GM12875 (cell line): ENCODE data around the gene ENTPD2.

ENCODE experiments used
- H3K4me3 ChIP-seq: one replicate; pipeline ENCODE4 v1.5.1; 2011; ENCODE audit warnings: low read depth, low read length, control low read depth
- CTCF ChIP-seq: IDR thresholded peaks from 2 replicates; pipeline ENCODE4 v1.5.1; 2011; ENCODE audit warnings: low read depth, mild to moderate bottlenecking, control low read depth, inconsistent platforms, low read length, moderate library complexity, borderline replicate concordance; ENCODE audit not compliant: insufficient read depth

The ENTPD2 gene

GRCh38 chr9:137019891-137020683 lies 33.8 kb downstream of the ENTPD2 start:
- no peak overlapping the region for H3K4me3 ChIP-seq
- TF ChIP-seq CTCF: no peak

GRCh38 chr9:137018761-137019559 lies 34.9 kb downstream of the ENTPD2 start:
- no peak for TF ChIP-seq CTCF
- H3K4me3 ChIP-seq: no peak overlapping the region

GRCh38 chr9:137017791-137018497 lies 35.9 kb downstream of the ENTPD2 start:
- H3K4me3 ChIP-seq: no peak overlapping the region
- TF ChIP-seq CTCF: no peak

GRCh38 chr9:137017071-137017470 lies 36.8 kb downstream of the ENTPD2 start:
- TF ChIP-seq CTCF: no peak
- H3K4me3 ChIP-seq: no peak overlapping the region

- no peak for TF ChIP-seq CTCF
- H3K4me3 ChIP-seq: no peak overlapping the region
Observed at GRCh38 chr9:137016436-137016835, 37.4 kb downstream of the ENTPD2 start.

DNA sequence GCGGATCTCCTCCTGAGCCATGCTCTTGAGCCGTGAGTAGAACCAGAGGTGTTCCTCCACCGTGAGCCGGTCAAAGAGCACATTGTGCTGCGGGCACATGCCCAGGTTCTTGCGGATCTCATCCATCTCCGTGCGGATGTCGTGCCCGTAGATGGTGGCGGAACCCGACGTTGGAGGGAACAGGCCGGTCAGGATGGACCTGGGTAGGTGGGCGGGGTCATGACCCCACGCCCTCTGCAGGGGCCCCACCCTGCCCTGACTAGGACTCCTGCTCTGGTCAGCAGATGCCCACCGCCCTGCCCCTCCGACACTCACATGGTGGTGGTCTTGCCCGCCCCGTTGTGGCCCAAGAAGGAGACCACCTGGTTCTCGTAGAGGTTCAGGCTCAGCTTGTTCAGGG lies 37.9 kb downstream of the ENTPD2 start:
- TF ChIP-seq CTCF: no peak
- no peak overlapping the region for H3K4me3 ChIP-seq

DNA sequence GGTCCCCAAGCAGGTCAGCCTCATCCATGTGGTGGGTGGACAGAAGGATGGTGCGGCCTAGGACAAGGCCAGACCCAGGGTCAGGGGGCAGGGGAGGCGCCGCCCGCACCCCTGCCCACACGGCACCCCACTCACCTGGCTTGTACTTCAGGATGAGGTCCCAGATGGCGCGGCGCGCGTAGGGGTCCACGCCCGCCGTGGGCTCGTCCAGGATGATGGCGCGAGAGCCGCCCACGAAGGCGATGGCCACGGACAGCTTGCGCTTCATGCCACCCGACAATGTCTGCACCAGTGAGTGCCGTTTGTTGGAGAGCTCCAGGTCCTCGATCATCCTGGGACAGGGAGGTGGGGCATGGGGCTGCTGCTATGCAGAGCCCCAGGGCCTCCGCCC lies 38.3 kb downstream of the ENTPD2 start:
- H3K4me3 ChIP-seq: no peak overlapping the region
- TF ChIP-seq CTCF: no peak
